Fibroblast of mammary gland (primary cell): ENCODE results near the gene IAH1.

ENCODE experiments used
- DNase-seq: peaks from one replicate; pipeline ENCODE4 v3.0.0-alpha.2; 2010; ENCODE audit warnings: low read depth
- H3K4me3 ChIP-seq: 2 replicates; pipeline ENCODE4 v1.5.1; 2011; ENCODE audit warnings: low read depth, mild to moderate bottlenecking, low read length, moderate library complexity; ENCODE audit not compliant: control insufficient read depth
- CTCF ChIP-seq: conservative IDR thresholded peaks from 2 replicates; pipeline ENCODE4 v1.5.1; 2011; ENCODE audit warnings: low read depth, low read length, inconsistent platforms; ENCODE audit not compliant: control insufficient read depth, insufficient read depth

Gene IAH1

GRCh38 chr2:9536504-9536903, 62.2 kb downstream of the IAH1 start:
- H3K4me3 ChIP-seq = no peak overlapping the region
- DNase-seq = no peak
- TF ChIP-seq CTCF = no peak

- no peak for TF ChIP-seq CTCF
Observed at GRCh38 chr2:9538000-9538507, 63.7 kb downstream of the IAH1 start.

More at GRCh38 chr2:9538000-9538507, 63.7 kb downstream of the IAH1 start:
- H3K4me3 ChIP-seq = no peak overlapping the region
- DNase-seq = peak; percentile 94
